GM18951 (cell line): ENCODE results near the gene XYLT1.
"Not testable (repeated sequence)": the region's sequence is repeated elsewhere in the genome, so short reads cannot be mapped to it uniquely, and the experiment has no call there.

Source experiments
- POLR2A ChIP-seq: IDR thresholded peaks from 4 replicates; pipeline ENCODE4 v1.6.1; 2011; ENCODE audit warnings: mild to moderate bottlenecking; ENCODE audit not compliant: insufficient read length, insufficient read depth; ENCODE audit errors: extremely low read depth
- in situ Hi-C: fragments of 300-500 bp; cut with MboI; formaldehyde crosslinking; loops from one replicate; pipeline ENCODE4 v1.12.0; 2022; ENCODE audit warnings: low sequenced_read_pairs, mixed read lengths, inconsistent platforms; ENCODE audit not compliant: unreplicated experiment

The XYLT1 gene

GRCh38 chr16:17335826-17336529 lies 134.8 kb downstream of the XYLT1 start:
- no peak for TF ChIP-seq POLR2A
- in situ Hi-C loops: no loop called here

GRCh38 chr16:17335406-17335805 lies 135.4 kb downstream of the XYLT1 start:
- in situ Hi-C loops: not testable (repeated sequence)

GRCh38 chr16:17334096-17334495 lies 136.7 kb downstream of the XYLT1 start:
- in situ Hi-C loops: no loop called here
- TF ChIP-seq POLR2A: no peak

- in situ Hi-C loops: no loop called here
- TF ChIP-seq POLR2A: no peak
Observed at GRCh38 chr16:17333229-17333628, 137.5 kb downstream of the XYLT1 start.

- TF ChIP-seq POLR2A: no peak
- in situ Hi-C loops: no loop called here
Observed at GRCh38 chr16:17331991-17332390, 138.8 kb downstream of the XYLT1 start.

- no peak for TF ChIP-seq POLR2A
- in situ Hi-C loops: no loop called here
Observed at GRCh38 chr16:17331071-17331607, 139.6 kb downstream of the XYLT1 start.

GRCh38 chr16:17330044-17330443 lies 140.7 kb downstream of the XYLT1 start:
- TF ChIP-seq POLR2A: no peak
- in situ Hi-C loops: no loop called here

GRCh38 chr16:17329391-17329790 lies 141.4 kb downstream of the XYLT1 start:
- no peak for TF ChIP-seq POLR2A
- in situ Hi-C loops: no loop called here

- TF ChIP-seq POLR2A: no peak
- in situ Hi-C loops: no loop called here
Observed at GRCh38 chr16:17328932-17329331, 141.8 kb downstream of the XYLT1 start.

- in situ Hi-C loops: no loop called here
- no peak for TF ChIP-seq POLR2A
Observed at GRCh38 chr16:17327664-17328335, 143.0 kb downstream of the XYLT1 start.

- in situ Hi-C loops: no loop called here
- TF ChIP-seq POLR2A: no peak
Observed at GRCh38 chr16:17325476-17326143, 145.2 kb downstream of the XYLT1 start.

GRCh38 chr16:17324451-17324850 lies 146.3 kb downstream of the XYLT1 start:
- TF ChIP-seq POLR2A: no peak
- in situ Hi-C loops: no loop called here

GRCh38 chr16:17323171-17323570 lies 147.6 kb downstream of the XYLT1 start:
- in situ Hi-C loops: no loop called here
- TF ChIP-seq POLR2A: no peak

GRCh38 chr16:17321824-17322223 lies 148.9 kb downstream of the XYLT1 start:
- TF ChIP-seq POLR2A: no peak
- in situ Hi-C loops: no loop called here

- no peak for TF ChIP-seq POLR2A
- in situ Hi-C loops: no loop called here
Observed at GRCh38 chr16:17320009-17320408, 150.8 kb downstream of the XYLT1 start.
